Activated CD8-positive, alpha-beta memory T cell treated with anti-CD3 and anti-CD28 coated beads for 36 hours (primary cell): ENCODE results near the gene MACO1. TPM values are rescaled to one million over a fixed set of nuclear protein-coding genes. Genes with fewer than 3 reads are reported as not detected.

ENCODE experiments used
- CTCF ChIA-PET: fragments of 350-600 bp; sonication (Branson Sonifier 250); formaldehyde crosslinking; loops from one replicate; lab custom pipeline; 2021; ENCODE audit warnings: antibody characterized with exemption; lab: Charles Lee
- POLR2A ChIA-PET: fragments of 350-600 bp; sonication (Branson Sonifier 250); formaldehyde crosslinking; loops from one replicate; lab custom pipeline; 2021; ENCODE audit warnings: antibody characterized with exemption; lab: Charles Lee
- total RNA-seq, 2 experiments: library from RNA; stranded (reverse); gene quantifications; one replicate each; pipeline ENCODE4 v1.2.3, GENCODE V29; 2021

Gene MACO1
- total RNA-seq, 2 experiments from 2014 or later = 15.0 to 16.4 TPM

- CTCF ChIA-PET = interaction anchor here (1.2 to 1.4 kb wide), 3 partner anchors 11 to 28 kb away, joined by 3 read pairs; no protein-coding TSS in a partner anchor
These were observed 114.1 kb downstream of the MACO1 start for GRCh38 chr1:25544819-25545218.

GRCh38 chr1:25545767-25546166 lies 115.1 kb downstream of the MACO1 start:
- ChIA-PET POLR2A (no interaction called here), CTCF (interaction anchor here (0.7 kb wide), 1 partner anchor 13 kb away, joined by 4 read pairs; no protein-coding TSS in a partner anchor)

More at GRCh38 chr1:25544819-25545218, 114.1 kb downstream of the MACO1 start:
- POLR2A ChIA-PET = no interaction called here

GRCh38 chr1:25546193-25546592 lies 115.5 kb downstream of the MACO1 start:
- POLR2A ChIA-PET = no interaction called here

GRCh38 chr1:25548601-25549000 lies 117.9 kb downstream of the MACO1 start:
- POLR2A ChIA-PET = interaction anchor here (2.7 kb wide), 1 partner anchor 17 kb away, joined by 11 read pairs; no protein-coding TSS in a partner anchor
- CTCF ChIA-PET = interaction anchor here (1.1 to 2.2 kb wide), 3 partner anchors 17 to 262 kb away, joined by 3 to 9 read pairs (median 6); no protein-coding TSS in a partner anchor

More at GRCh38 chr1:25546193-25546592, 115.5 kb downstream of the MACO1 start:
- CTCF ChIA-PET = interaction anchor here (0.7 kb wide), 1 partner anchor 13 kb away, joined by 4 read pairs; no protein-coding TSS in a partner anchor

GRCh38 chr1:25549273-25550154 lies 118.8 kb downstream of the MACO1 start:
- POLR2A ChIA-PET = interaction anchor here (0.6 to 2.7 kb wide), 3 partner anchors 16 to 431 kb away, joined by 5 to 15 read pairs (median 11); no protein-coding TSS in a partner anchor
- CTCF ChIA-PET = interaction anchor here (1.0 to 2.2 kb wide), 6 partner anchors 16 to 261 kb away, joined by 3 to 9 read pairs (median 4); no protein-coding TSS in a partner anchor

Other genes with a start within 250 kb of the MACO1 start
- 10 to 100 TPM; 30.6 to 33.7 TPM for gene SYF2, start 198.4 kb upstream of the MACO1 start, total RNA-seq
- 10 to 100 TPM; 81.0 to 95.0 TPM for gene RSRP1, start 183.4 kb upstream of the MACO1 start, total RNA-seq
- not detected for gene RHD, start 158.4 kb upstream of the MACO1 start, total RNA-seq
- 100 to 1,000 TPM; 111 TPM for gene TMEM50A, start 92.6 kb upstream of the MACO1 start, total RNA-seq
- gene RHCE, start 10.1 kb upstream of the MACO1 start, total RNA-seq = under 1 TPM; 0.23 to 0.29 TPM
- gene LDLRAP1, start 112.7 kb downstream of the MACO1 start, total RNA-seq = 1 to 10 TPM; 5.5 to 5.7 TPM
- 1 to 10 TPM; 2.1 TPM for gene MAN1C1, start 185.9 kb downstream of the MACO1 start, total RNA-seq